ENCODE measurements around the gene TENM4. TPM values are rescaled to one million over a fixed set of nuclear protein-coding genes. Genes with fewer than 3 reads are reported as not detected.

Gene TENM4
- total and polyA plus RNA-seq, 10 of the 15 experiments (the other 5 are each of a cell fraction or from before 2014, with no cell fraction given), result 0.03 to 0.12 (median 0.06) TPM; not detected in 7

DNA sequence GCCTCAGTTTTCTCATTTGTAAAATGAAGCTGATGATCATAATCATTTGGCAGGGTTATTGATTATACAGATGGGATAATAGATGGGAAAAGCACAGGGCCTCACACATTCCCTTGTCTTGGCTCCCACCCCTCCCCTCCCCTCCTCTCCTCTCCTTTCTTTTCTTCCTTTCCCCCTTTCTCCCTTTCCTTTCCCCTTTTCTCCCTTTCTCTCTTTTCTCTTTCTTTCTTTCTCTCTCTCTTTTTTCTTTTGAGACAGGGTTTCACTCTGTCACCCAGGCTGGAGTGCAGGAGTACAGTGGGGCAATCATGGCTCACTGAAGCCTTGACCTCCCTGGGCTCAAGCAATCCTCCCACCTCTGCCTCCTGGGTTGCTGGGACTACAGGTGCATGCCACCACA, 705.1 kb downstream of the TENM4 start (continued):
- TF ChIP-seq, protein P1, sequence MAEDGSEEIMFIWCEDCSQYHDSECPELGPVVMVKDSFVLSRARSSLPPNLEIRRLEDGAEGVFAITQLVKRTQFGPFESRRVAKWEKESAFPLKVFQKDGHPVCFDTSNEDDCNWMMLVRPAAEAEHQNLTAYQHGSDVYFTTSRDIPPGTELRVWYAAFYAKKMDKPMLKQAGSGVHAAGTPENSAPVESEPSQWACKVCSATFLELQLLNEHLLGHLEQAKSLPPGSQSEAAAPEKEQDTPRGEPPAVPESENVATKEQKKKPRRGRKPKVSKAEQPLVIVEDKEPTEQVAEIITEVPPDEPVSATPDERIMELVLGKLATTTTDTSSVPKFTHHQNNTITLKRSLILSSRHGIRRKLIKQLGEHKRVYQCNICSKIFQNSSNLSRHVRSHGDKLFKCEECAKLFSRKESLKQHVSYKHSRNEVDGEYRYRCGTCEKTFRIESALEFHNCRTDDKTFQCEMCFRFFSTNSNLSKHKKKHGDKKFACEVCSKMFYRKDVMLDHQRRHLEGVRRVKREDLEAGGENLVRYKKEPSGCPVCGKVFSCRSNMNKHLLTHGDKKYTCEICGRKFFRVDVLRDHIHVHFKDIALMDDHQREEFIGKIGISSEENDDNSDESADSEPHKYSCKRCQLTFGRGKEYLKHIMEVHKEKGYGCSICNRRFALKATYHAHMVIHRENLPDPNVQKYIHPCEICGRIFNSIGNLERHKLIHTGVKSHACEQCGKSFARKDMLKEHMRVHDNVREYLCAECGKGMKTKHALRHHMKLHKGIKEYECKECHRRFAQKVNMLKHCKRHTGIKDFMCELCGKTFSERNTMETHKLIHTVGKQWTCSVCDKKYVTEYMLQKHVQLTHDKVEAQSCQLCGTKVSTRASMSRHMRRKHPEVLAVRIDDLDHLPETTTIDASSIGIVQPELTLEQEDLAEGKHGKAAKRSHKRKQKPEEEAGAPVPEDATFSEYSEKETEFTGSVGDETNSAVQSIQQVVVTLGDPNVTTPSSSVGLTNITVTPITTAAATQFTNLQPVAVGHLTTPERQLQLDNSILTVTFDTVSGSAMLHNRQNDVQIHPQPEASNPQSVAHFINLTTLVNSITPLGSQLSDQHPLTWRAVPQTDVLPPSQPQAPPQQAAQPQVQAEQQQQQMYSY (CRISPR knock-in tag; IDR thresholded peaks at IDR 0.05), result no peak

DNA sequence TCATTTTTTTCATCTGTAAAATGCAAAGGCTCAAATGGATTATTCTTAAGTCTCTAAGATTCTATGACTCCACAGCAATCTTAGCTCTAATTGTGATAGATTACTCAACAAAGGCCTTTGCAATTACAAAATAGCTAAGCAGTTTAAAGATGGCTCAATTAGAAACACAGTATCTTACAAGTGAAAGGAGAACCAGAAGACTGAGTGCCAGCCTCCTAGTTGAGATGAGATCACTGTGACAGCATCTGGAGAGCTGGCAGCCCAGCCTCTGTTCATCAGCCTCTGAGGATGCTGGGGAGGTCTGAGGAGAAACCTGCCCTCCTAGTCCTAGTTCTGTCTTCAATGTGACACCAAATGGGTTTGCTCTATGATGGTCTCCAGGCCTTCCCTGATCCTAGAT, 707.8 kb downstream of the TENM4 start:
- Histone ChIP-seq H3K9ac (ENCODE audit: control insufficient read depth, insufficient read depth, low read length) (no peak overlapping the region), H2AFZ (ENCODE audit: control insufficient read depth, low read depth, low read length) (no peak overlapping the region)
- CTCF ChIA-PET, result interaction anchor here (1.2 to 1.3 kb wide), 2 partner anchors 17 to 88 kb away, joined by 4 to 6 read pairs; no protein-coding TSS in a partner anchor

More for the DNA sequence above, 707.8 kb downstream of the TENM4 start:
- RAD21 ChIA-PET (ENCODE audit: unreplicated experiment), result no interaction called here
- no peak overlapping the region for H3K4me2 ChIP-seq (ENCODE audit: control insufficient read depth, insufficient read depth)
- no peaks in the 10 kb centered on the region for H3K36me3 ChIP-seq (ENCODE audit: control insufficient read depth in 2 of 2, insufficient read depth in 2 of 2, low read length in 1 of 2)
- POLR2A ChIA-PET, result interaction anchor here (0.7 kb wide), 1 partner anchor 659 kb away, joined by 4 read pairs; no protein-coding TSS in a partner anchor
- TF ChIP-seq POU2F2 (IDR thresholded peaks at IDR 0.05; ENCODE audit: borderline replicate concordance, low read depth, low read length) (no peak), STAT1 (conservative IDR thresholded peaks at IDR 0.05) (no peak), RUNX3 (IDR thresholded peaks at IDR 0.05; ENCODE audit: low read length) (no peak), ZNF24 (IDR thresholded peaks at IDR 0.05) (no peak), NR2F1 (conservative IDR thresholded peaks at IDR 0.05) (no peak), ATF7 (IDR thresholded peaks at IDR 0.05; ENCODE audit: low read depth) (no peak), RBBP5 (conservative IDR thresholded peaks at IDR 0.05) (no peak), EGR1 (IDR thresholded peaks at IDR 0.05; ENCODE audit: borderline replicate concordance in 1 of 2, low read depth in 2 of 2, low read length in 2 of 2) (no peak), IRF4 (IDR thresholded peaks at IDR 0.05; ENCODE audit: low read depth, low read length) (no peak), CBX5 (IDR thresholded peaks at IDR 0.05; ENCODE audit: low read depth) (no peak), SREBF1 (IDR thresholded peaks at IDR 0.05; ENCODE audit: low read length) (no peak)
- TF ChIP-seq, protein P2, sequence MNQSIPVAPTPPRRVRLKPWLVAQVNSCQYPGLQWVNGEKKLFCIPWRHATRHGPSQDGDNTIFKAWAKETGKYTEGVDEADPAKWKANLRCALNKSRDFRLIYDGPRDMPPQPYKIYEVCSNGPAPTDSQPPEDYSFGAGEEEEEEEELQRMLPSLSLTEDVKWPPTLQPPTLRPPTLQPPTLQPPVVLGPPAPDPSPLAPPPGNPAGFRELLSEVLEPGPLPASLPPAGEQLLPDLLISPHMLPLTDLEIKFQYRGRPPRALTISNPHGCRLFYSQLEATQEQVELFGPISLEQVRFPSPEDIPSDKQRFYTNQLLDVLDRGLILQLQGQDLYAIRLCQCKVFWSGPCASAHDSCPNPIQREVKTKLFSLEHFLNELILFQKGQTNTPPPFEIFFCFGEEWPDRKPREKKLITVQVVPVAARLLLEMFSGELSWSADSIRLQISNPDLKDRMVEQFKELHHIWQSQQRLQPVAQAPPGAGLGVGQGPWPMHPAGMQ (IDR thresholded peaks at IDR 0.05; ENCODE audit: borderline replicate concordance), result no peak
- TF ChIP-seq, protein P3, sequence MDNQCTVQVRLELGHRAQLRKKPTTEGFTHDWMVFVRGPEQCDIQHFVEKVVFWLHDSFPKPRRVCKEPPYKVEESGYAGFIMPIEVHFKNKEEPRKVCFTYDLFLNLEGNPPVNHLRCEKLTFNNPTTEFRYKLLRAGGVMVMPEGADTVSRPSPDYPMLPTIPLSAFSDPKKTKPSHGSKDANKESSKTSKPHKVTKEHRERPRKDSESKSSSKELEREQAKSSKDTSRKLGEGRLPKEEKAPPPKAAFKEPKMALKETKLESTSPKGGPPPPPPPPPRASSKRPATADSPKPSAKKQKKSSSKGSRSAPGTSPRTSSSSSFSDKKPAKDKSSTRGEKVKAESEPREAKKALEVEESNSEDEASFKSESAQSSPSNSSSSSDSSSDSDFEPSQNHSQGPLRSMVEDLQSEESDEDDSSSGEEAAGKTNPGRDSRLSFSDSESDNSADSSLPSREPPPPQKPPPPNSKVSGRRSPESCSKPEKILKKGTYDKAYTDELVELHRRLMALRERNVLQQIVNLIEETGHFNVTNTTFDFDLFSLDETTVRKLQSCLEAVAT (IDR thresholded peaks at IDR 0.05), result no peak
- TF ChIP-seq, protein P4, sequence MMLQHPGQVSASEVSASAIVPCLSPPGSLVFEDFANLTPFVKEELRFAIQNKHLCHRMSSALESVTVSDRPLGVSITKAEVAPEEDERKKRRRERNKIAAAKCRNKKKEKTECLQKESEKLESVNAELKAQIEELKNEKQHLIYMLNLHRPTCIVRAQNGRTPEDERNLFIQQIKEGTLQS (IDR thresholded peaks at IDR 0.05; ENCODE audit: borderline replicate concordance, extremely low read depth, low read depth, low read length), result no peak
- no peak overlapping the region for H3K27ac ChIP-seq (ENCODE audit: control insufficient read depth, insufficient read depth)
- FAIRE-seq, result no peak
- BruUV-seq (replicated peaks), result no TSS peak
- H3K79me2 ChIP-seq (ENCODE audit: control insufficient read depth, insufficient read depth, low read length), result no peaks in the 10 kb centered on the region
- ATAC-seq, result no peak
- in situ Hi-C loops (cut with MboI), result no loop called here
- H3K9me3 ChIP-seq (replicated peaks; ENCODE audit: control insufficient read depth, insufficient read depth, low read length), result no peaks in the 10 kb centered on the region
- SMC1A ChIA-PET (ENCODE audit: uncharacterized antibody, unreplicated experiment), result no interaction called here
- H3K4me3 ChIP-seq, result no peak overlapping the region
- no peaks in the 10 kb centered on the region; a peak in 2 of 4 replicates for H3K27me3 ChIP-seq (replicated peaks in 1 of 2; ENCODE audit: control insufficient read depth in 2 of 2, insufficient read depth in 2 of 2, low read length in 1 of 2)
- H3K4me1 ChIP-seq (ENCODE audit: control insufficient read depth, insufficient read depth, low read length), result no peaks in the 10 kb centered on the region
- H4K20me1 ChIP-seq (ENCODE audit: control insufficient read depth, insufficient read depth), result no peaks in the 10 kb centered on the region
- DNase-seq (ENCODE audit: low read depth, low spot score), result no peak
- intact Hi-C loops (cut with micrococcal nuclease; ENCODE audit: unreplicated experiment), result no loop called here
